HuH-7 (cell line): ENCODE measurements around the gene MYBPC1.
A peak's percentile ranks its signal among the peaks of the same experiment; 100 is the strongest.

Source experiments
- DNase-seq: peaks from one replicate; pipeline ENCODE4 v3.0.0; 2011; ENCODE audit warnings: low spot score

MYBPC1 gene

DNA sequence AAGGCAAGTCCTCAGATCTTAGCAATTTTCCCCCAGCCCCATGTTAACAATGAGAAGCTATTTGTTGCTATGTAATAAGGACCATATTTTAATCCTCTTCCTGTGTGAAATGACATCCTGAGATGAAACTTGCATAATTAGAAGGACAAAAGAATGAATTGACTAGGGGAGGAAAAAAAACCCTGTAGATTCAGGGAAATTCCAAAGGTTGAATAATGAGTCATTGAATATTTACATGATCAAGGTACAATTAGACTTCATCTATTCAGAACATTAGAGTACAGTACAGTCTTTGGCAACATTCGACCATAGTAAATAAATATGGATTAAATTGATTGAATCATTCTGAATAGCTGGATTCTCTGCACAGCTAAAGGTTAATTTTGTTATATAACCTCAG is 9.4 kb downstream of the MYBPC1 start:
- DNase-seq = no peak

DNA sequence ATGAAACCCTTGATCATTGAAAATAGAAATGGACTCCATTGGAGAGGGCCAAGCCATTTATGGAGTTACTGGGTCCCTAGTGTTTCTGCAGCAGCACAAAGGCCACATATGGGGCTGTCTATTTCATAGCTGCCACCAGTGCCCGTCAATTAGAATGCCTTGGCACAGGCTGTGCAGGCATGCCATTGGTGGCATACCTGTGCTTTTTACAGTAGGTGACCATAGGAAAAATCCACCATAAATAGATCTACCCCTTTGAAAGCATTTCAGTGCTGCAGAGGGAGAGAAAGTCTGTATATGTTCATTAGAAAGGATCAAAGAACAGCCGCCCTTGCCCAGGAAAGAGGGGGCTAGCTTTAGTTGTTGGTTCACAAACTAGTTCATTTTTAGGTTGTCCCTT is 13.1 kb downstream of the MYBPC1 start:
- no peak for DNase-seq

DNA sequence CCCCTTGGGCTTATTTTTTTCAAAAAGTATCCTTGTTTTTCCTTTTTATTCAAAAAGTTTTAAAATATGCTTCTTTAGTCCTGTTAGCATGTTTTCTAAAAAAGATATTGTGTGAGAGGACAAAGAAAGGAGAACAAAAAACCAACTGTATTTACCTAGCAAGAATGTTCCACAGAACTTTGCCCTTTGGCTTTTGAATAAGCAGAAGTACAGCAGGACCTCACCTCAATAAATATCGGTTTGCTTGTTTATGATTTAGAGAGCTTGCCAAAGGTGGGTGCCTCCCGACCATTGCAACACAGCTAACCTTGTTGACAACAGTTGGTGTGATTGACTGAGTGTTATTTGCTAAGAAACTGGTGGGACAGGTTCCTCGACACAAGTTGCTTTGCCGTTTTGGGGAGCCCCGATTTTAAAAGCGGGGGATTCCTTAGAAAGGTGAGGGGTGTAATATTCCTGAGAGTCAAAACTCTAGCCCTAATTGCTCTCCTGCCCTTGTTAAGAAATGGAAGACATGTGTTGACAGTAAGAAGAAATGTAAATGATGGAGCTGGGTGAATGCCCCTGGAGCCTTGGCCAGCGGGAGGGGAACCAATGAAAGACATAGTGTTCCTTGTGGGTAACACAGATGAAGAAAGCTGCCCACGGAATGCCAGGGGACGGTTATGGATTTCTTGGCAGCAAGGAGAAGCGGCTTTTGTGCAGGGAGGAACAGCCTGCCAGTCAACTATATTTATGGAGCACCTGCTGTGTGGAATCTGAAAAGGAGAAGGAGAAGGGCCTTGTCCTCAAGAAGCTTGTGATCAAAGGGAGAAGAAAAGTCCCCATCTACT is 13.7 kb downstream of the MYBPC1 start:
- DNase-seq = peak; percentile 42

DNA sequence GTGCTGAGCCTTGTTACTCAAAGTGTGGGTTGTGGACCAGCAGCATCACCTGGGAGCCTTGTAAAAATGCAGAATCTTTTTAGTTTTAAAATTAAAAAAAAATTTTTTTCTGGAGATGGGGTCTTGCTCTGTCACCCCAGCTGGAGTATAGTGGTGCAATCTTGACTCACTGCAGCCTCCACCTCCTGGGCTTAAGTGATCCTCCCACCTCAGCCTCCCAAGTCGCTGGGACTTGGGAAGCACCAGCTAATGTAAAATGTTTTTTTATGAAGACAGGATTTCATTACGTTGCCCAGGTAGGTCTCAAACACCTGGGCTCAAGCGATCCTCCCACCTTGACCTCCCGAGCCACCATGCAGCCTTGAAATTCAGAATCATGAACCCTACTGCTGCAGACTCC is 14.4 kb downstream of the MYBPC1 start:
- DNase-seq = no peak

DNA sequence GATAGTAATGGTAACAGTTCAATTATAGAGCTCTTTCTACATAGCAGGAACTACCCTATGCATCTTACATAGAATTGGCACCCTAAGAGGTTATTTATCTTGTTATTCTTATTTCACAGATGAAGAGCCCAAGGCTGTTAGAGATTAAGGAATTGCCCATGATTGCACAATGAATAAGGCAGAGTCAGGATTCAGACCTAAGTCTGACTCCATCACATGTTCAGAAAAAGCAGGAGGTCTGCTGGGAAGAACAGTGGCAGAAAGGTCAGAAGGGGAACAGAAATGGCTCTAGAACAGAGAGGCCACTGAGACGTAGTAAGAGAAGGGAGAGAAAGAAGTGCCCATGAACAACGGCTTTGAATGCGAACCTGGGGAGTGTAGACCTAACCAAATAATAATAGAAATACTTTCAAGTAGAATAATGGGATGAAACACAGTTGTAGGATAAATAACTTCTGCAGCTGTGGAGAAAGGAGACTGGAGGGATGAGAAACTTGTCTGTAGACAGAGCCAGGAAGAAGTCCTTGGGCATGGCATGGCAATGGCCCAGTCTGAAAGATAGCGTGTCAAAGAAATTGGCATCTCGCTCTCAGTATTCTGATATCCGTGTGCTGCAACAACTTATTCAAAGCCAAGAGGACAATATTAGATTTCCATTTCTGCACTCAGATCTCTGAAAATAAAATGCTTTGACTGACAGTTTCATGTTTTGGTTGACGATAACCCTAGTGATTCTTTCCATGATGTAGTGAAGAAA is 17.6 kb downstream of the MYBPC1 start:
- DNase-seq = no peak

DNA sequence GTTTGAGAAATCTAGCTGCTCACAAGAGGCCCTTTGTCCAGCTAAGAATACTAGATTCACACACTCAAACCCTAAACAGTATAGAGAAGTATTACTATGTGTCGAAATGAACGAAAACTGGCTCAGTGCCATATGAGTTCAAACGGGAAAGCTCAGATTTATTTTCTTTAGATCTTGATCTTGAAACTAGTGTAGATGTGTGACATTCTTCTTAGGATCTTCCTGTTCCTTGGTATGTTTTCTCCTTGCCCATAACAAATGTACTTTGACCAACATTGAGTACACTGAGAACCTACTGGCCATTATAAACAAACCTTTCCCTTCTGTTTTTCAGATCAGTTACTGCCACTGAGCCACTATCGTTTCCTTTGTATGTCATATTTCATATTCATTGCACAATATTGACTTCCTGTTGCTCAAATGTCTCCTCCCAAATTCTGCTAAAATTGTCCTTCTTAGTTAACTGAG is 21.3 kb downstream of the MYBPC1 start:
- DNase-seq = no peak

DNA sequence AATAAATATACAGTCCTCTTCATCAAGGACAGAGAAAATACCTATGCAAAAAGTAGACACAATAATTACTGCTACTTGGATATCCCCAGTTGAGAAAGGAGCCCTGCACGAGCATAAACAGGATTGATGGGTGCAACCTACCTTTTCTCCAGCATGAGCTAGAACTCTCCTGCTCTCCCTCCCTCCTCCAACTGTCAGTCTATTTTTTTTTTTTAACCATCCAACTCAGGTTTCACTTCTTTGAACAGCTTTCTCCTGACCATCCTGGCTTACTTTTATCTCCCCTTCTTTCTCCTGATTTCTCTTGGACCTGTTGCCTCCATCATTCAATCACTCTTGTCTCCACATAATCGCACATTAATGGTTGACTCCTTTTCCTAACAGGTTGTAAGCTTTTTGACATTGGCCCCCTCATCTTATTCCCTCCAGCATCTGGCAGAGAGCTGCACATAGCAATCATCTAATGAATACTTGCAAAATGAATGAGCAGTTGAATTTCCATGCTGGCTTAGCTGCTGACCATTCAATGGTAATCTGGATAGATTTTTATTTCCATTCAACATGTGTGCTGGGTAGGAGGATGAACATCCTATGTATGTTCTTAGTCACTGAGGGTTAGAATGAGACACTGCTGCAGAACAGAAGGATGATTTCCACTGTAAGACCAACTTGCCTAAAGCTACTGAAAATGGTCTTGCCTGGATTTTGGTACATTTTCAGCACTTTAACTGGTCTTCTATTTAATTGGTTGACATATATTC is 24.4 kb downstream of the MYBPC1 start:
- DNase-seq = no peak

DNA sequence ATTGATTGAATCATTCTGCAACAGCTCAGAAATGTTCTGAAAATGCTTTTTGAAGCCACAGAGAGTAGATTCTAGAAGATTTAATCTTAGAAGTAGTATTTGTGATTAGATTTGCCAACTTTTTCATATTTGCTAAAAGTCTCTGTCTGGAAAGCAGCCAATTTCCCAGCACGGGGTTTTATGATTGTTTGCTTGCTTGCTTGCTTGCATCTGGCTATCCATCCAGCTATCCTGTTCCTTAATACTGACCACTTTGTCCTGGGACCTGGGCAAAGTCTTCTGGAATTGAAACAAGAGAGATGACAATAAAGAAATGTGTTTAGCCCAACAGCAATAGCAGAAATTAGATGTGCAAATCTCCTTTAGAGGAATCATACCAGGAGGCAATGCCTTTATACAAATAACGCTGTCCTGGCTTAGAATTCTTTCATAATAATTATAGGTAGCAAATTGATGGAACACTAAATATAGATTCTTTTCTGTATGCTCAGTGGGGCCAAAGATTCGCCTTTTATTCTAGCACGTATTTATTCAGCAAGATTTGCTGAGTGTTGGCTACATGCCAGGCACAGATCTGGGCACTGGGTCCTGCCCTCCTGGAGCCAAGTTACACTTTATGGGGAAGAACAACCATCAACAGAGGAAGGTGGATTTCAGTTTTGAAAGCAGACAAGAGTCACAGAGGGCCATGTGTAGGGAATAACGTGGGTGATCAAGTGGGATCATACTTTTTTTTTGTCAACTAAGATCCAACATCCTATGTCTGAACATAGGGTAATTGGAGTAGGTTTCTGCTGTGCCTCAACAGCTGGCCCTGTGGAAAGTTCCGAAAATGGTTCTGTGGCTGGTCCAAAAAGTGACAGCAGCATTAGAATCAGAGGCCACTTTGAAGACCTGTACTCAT is 25.3 kb downstream of the MYBPC1 start:
- DNase-seq = peak; percentile 45

DNA sequence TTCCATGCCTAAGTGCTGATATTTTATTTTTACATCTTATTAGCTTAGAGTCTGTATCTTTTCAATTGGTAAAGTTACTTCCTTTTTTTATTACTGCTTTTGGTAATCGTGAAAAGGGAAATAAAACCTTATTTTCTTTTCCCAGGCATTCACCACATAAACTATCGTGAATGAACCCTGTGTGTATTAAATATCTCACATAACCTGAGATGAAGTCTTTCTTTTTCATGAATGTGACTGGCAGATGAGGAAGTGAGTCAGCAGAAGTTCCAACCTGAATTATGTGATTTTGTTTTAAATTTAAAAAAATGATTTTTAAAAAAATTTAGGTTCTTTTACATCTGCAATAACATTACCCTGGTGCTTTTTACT is 26.0 kb downstream of the MYBPC1 start:
- no peak for DNase-seq

DNA sequence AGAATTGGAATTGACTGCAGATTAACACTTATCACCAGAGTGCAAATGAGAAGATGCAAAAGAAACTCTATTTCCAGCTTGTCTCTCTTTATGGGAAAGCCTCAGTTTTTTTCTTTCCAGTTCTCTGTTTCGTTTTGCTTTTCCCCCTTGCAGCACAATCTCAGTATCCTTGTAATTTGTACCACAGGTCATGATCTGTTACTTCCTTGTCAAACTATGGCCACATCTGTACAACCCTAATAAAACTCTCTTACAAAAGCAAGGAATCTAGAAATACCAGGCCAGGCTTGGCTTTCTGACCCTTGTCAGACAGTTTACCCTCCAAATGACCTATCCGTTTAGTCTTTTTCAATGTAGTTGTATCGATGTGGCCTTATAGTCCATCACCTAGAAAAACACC is 33.9 kb downstream of the MYBPC1 start:
- no peak for DNase-seq

DNA sequence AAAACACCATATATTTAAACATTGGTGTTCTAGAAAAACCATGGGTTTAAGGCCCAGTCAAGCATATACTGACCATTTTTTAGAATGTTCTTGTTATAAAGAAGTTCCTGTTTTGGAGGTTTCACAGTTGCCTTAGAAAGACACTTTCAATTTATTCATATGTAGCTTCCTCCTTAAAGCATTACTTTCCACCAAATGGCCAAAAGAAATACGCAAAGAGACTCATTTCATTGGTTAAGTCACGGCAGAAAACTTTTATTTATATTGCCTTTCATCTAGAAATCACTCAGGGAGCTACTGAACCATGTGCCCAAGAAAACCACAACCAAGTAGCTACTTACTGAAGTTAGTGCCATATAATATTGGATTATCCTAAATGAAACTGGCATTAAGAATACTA is 40.0 kb downstream of the MYBPC1 start:
- no peak for DNase-seq

DNA sequence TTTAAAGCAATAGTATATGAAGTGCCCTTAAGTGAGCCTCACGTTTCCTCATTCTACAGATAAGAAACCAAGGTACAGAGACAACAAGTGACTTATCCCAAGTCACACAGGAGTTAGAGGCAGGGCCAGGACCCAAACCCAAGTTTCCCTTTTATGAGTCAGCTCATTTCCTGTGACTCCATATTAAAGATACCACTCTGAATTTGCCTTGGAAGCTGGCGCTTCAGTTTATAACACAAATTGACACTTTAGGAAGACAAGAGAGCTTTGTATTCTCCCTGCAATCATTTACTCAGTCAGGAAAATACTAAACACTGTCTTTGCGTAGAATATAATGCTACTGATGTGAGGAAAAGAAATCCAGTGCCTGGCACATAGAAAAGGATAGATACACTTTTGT is 43.2 kb downstream of the MYBPC1 start:
- no peak for DNase-seq

DNA sequence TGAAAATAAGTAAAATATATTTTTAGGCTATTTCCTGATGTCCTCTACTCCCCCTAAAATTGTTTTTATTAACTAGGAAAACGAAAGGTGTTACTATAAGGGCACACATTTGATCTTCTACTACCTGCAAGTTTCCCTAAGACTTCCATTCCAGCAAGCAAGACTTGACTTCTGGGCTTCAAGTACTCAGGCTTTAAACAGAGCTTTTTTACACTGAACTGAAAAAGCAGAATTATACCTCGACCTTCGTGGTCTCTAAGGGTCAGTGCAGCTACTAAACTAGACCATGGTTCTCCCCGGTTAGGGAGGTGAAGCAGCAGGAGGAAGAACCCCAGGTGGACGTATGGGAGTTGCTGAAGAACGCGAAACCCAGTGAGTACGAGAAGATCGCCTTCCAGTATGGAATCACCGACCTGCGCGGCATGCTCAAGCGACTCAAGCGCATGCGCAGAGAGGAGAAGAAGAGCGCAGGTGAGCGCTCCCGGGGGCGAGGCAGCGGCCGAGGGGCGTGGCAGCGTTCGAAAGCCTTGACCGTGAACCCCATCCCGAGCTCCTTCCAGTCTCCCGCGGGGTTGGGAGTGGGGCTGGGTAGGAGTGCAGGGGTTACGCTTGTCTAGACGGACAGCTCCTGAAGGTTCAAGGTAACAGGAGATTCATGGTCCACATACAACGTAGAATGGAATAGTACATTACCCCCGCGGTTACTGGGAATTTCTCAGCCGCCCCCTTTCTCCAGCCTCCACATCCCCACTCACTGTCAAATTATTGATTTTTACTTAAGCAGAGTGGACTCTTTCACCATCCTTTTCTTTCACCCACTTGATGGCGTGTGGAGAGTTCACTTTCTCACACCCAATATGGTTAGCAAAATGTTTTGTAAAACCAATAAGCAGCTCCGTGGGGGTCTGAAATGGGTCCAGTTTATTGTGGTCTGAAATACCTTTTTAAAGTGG is 47.6 kb downstream of the MYBPC1 start:
- DNase-seq = peak; percentile 60

DNA sequence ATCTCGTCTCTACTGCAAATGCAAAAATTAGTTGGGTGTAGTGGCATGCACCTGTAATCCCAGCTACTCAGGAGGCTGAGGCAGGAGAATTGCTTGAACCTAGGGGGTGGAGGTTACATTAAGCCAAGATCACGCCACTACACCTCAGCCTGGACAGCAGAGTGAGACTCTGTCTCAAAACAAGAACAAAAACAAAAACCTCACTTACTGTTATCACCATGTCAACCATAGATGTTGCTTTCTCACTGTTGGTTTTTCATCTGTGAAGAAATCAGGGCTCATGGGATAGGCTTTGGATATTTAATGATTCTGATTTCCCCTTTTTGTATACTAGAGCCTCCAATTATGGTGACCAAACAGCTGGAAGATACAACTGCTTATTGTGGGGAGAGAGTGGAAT is 52.9 kb downstream of the MYBPC1 start:
- DNase-seq = no peak

DNA sequence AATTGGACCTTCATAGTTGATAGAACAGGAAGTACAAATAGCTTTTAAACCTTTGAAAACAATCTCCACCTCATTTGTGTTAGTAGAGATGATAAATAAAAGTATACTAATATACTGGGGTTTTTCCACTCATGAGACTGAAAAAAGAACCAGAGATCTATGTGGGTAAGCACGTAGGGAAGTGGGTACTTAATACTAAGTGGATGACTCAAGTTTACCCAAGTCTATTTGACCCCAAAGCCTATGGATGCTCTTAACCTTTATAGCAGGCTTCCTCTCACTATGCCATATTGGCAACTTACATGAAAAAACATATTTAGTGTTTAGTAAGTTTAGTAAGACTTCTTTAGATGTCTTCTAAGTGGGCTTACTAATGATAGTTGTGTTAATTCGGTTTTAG is 53.4 kb downstream of the MYBPC1 start:
- DNase-seq = no peak

DNA sequence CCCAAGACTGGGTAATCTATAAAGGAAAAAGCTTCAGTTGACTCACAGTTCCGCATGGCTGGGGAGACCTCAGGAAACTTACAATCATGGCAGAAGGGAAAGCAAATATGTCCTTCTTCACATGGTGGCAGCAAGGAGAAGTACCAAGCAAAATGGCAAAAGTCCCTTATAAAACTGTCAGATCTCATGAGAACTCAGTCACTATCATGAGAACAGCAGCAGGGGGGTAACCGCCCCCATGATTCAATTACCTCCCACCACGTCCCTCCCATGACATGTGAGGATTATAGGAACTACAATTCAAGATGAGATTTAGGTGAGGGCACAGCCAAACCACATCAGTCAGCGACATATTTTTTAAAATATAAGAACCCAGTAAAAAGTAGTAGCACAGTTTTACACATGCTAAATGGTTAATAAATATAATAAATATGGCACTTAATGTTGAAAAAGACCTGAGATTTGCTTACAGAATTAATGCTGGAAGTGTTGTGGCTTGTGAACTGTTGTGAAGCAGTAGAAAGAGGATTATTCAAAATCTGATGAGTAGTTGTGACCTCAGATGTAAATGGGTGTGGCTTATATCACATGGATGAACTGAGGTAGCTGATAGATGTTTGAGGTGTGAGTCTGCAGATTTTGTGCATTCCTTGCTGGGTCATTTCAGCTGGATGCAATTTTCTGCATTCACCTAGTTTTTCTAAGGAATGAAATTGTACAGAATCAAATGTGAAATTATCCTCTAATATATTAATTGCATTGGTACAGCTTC is 55.8 kb downstream of the MYBPC1 start:
- DNase-seq = no peak

DNA sequence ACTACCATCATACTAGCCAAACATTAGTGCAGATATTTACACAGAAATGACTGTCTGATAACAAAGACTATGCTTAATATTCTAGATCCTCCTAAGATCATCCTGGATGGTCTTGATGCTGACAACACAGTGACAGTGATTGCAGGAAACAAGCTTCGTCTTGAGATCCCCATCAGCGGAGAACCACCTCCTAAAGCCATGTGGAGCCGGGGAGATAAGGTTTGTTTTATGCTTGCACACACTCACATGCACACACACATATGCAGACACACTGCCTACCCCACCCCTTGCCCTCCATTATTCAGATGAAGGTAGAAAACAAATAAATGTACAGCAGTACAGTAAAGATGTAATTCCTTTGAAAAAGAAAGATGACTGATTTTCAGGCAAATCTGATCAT is 58.3 kb downstream of the MYBPC1 start:
- no peak for DNase-seq

DNA sequence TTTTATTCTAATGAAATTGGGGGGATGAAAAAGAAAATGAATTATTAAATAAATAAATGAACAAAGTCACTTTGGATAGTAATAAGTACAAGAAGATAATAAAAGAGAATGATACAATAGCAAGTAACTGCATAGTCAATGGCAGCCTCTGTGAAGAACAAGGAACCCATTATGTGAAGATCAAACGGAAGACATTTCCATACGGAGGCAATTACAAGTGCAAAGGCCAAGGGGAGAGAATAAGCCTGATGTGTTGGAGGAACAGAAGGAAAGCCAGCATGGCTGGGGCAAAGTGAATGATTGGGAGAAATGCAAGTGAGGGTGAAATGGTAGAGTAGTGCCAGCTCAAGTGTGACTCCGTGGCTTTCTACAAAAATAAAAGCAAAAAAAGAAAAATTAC is 58.7 kb downstream of the MYBPC1 start:
- peak; percentile 29 for DNase-seq

DNA sequence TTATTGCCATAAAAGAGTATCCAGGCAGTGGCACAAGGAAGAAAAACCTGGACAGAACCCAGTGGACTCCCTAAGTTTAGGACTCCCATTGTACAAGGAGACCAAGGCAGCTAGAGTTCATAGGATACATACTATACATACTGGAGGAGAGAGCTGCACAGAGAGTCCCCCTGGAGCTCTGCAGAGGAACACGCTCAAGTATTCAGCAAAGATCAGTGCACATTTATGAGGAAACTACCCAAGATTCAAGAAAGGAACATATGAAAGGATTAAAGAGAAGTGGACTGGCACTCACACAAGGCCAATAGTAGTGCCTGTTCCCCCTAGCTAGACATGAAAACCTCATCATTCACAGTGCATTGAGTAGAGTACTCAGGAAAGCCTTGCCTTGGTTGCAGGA is 59.7 kb downstream of the MYBPC1 start:
- DNase-seq = no peak

DNA sequence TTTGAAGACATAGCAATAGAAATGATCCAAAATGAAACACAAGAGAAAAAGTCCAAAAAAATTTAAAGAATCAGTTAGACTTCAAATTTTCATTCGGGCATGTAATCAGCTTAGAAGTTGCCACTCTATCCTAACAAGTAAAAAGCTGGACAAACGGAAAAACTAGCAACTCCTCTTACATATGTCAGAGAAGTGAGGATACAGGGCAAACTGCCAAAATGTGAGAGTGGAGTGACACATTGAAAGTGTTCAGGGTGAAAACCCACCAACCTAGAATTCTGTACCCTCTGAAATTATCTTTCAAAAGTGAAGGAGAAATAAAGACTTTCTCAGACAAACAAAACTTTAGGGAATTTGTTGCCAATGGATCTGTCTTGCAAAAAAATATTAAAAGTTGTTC is 60.6 kb downstream of the MYBPC1 start:
- DNase-seq = no peak
